Stimulated activated naive CD4-positive, alpha-beta T cell (primary cell): ENCODE data around the gene TM6SF1.

ENCODE experiments used
- DNase-seq, 6 experiments: peaks; one replicate each; lab custom pipeline; 2025; lab: John Stamatoyannopoulos, UW

Gene TM6SF1

DNA sequence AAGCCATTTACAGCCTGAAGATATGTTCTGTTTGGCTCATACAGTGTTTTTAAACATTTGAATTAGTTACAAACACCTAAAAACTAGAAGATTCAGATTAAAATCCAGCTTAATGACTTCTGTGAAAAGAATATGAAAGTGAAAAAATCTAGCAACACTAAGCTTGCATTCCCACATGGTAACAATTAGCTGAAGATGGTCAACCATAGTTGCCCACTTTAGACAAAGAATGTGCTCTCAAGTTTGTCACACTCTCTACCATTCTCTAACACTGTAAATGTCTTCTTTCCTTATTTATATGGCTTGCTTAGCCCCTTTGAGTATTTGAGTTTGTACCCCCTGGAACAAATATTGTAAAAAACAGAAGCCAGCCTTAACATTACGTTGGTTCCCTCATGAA lies 67.4 kb downstream of the TM6SF1 start:
- DNase-seq = no peak

DNA sequence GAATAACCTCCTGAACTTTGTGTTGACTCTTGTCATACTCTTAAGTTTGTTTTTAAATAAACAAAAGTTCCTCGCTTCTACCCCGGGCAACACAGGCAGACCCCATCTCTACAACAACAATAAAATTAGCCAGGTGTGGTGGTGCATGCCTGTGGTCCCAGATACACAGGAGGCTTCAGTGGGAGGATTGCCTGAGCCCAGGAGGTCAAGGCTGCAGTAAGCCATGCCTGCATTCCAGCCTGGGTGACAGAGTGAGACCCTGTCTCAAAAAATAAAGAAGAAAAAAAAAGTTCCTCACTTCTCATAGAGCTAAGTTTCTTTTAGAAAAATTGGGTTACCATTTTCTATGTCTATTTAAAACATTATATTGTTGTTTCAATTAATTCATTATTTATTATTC lies 70.9 kb downstream of the TM6SF1 start:
- no peak for DNase-seq

DNA sequence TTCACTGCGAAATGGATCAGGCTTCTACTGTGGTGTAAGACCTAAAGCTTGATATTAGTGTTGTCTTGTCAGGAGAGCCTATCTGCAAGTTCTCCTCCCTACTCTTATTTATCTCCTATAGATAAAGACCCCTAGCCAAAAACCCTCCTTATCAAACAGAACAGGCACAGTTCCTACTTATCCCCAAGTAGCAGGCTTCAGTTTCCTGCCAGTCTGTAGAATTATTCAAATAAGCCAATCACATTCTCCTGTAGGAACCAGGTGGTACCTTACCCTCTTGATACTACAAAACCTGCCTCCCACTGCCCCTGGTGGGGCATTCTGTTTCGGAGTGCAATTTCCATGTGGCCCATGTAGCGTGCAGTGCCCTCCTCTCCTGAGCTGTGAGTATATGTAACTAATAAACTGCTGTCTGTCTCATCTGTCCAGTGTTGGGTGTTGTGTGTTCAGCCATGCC lies 71.5 kb downstream of the TM6SF1 start:
- DNase-seq = no peak

DNA sequence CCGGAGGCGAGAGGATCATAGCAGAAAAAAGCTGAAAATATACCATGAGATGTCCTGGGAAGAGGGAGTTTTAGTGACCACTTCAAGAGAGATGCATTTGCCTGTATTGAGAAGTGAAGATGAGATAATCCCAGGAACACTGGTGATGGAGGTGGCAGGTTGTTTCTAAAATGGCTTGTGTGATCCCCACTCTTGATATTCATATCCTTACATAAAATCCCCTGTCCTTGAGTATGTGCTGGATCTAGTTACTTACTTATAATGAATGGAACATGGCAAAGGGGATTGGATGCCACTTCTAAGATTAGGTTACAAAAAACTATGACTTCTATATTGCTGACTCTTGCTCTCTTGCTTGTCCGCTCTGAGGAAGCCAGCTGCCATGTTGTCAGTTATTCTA lies 78.1 kb downstream of the TM6SF1 start:
- no peak for DNase-seq
